Neural crest cell (in vitro differentiated cells): ENCODE results near the gene SH3D21. TPM values are rescaled to one million over a fixed set of nuclear protein-coding genes. Genes with fewer than 3 reads are reported as not detected.

Experiments used
- DNase-seq: peaks from one replicate; pipeline ENCODE4 v3.0.0; 2021; ENCODE audit warnings: low read depth, mixed read lengths, low spot score
- H3K27ac Mint-ChIP-seq: one replicate; pipeline ENCODE4 v1.8.0; 2021; ENCODE audit warnings: mild to moderate bottlenecking, mixed read lengths; ENCODE audit not compliant: unreplicated experiment
- H3K27me3 Mint-ChIP-seq: 2 replicates; pipeline ENCODE4 v1.8.0; 2021; ENCODE audit warnings: low read depth, mild to moderate bottlenecking, mixed read lengths
- H3K36me3 Mint-ChIP-seq: 2 replicates; pipeline ENCODE4 v1.8.0; 2021; ENCODE audit warnings: low read depth, mild to moderate bottlenecking, mixed read lengths
- H3K4me1 Mint-ChIP-seq: 2 replicates; pipeline ENCODE4 v1.8.0; 2021; ENCODE audit warnings: mixed read lengths
- H3K4me3 Mint-ChIP-seq: one replicate; pipeline ENCODE4 v1.8.0; 2021; ENCODE audit warnings: mild to moderate bottlenecking, mixed read lengths
- H3K9me3 Mint-ChIP-seq: 2 replicates; pipeline ENCODE4 v1.8.0; 2021; ENCODE audit warnings: mixed read lengths
- total RNA-seq: library from RNA; stranded (reverse); gene quantifications from 2 replicates; pipeline ENCODE4 v1.2.1, GENCODE V29; 2021
- TF ChIP-seq, protein P1 (sequence below): fragments of 200-600 bp; sonication (generic); conservative IDR thresholded peaks from 2 replicates; pipeline ENCODE4 v1.5.0; 2021; ENCODE audit warnings: antibody characterized with exemption, mild to moderate bottlenecking

The SH3D21 gene
- total RNA-seq, 1 donor from 2014 or later: 5.4 TPM

- TF ChIP-seq, protein P1, sequence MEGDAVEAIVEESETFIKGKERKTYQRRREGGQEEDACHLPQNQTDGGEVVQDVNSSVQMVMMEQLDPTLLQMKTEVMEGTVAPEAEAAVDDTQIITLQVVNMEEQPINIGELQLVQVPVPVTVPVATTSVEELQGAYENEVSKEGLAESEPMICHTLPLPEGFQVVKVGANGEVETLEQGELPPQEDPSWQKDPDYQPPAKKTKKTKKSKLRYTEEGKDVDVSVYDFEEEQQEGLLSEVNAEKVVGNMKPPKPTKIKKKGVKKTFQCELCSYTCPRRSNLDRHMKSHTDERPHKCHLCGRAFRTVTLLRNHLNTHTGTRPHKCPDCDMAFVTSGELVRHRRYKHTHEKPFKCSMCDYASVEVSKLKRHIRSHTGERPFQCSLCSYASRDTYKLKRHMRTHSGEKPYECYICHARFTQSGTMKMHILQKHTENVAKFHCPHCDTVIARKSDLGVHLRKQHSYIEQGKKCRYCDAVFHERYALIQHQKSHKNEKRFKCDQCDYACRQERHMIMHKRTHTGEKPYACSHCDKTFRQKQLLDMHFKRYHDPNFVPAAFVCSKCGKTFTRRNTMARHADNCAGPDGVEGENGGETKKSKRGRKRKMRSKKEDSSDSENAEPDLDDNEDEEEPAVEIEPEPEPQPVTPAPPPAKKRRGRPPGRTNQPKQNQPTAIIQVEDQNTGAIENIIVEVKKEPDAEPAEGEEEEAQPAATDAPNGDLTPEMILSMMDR: no peak
- no peaks in the 10 kb centered on the region for H3K4me1 Mint-ChIP-seq
- peaks cover 4% of the 10 kb centered on the region for H3K36me3 Mint-ChIP-seq
- DNase-seq: no peak
- no peaks in the 10 kb centered on the region for H3K9me3 Mint-ChIP-seq
- peak overlapping the region; percentile 29 for H3K27ac Mint-ChIP-seq
- no peaks in the 10 kb centered on the region for H3K27me3 Mint-ChIP-seq
- H3K4me3 Mint-ChIP-seq: no peak overlapping the region
These were observed 26.3 kb upstream of the SH3D21 start for GRCh38 chr1:36279789-36280296.

DNA sequence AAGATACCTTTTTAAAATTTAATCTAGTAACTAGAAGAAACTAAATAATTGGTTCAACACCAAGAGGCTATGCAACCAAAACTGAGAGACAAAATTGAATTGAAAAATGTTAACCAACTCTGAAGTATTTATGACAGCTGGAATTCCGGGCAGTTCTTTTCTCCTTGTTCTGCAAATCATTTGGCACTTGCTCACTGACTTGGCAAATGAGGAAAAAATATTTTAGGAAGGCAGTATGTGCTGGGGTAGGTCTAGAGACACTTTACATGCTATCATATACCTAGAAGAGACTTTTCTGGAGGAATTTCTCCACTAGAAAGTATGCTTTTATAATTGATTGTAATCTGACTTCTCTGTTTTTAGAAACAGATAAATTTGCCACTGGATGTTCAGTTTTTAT, 22.1 kb upstream of the SH3D21 start:
- Mint-ChIP-seq H3K27me3 (no peaks in the 10 kb centered on the region), H3K4me3 (no peak overlapping the region), H3K9me3 (no peaks in the 10 kb centered on the region), H3K4me1 (no peaks in the 10 kb centered on the region), H3K36me3 (peaks cover 12% of the 10 kb centered on the region), H3K27ac (no peak overlapping the region)
- TF ChIP-seq, protein P1: no peak
- DNase-seq: no peak

DNA sequence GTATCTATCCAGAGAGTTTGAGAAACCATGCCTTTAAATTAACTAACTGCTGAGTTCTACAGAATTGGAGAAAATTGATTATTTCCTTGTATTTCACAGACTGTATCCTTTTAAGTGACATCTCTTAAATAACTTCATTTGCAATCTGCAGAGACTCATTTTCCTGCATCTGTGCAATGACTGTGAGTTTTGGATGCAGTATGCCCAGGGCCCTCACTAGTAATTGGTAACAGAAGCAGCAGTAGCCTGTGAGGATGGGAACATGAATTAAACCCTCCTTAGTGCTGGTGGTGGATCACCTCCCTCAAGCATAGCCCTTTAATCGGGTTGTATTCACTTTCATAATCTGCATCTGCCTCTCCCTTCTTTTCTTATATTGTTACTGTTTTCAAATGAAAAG, 21.7 kb upstream of the SH3D21 start:
- no peaks in the 10 kb centered on the region for H3K27me3 Mint-ChIP-seq
- TF ChIP-seq, protein P1: no peak
- H3K27ac Mint-ChIP-seq: no peak overlapping the region
- DNase-seq: no peak
- peaks cover 14% of the 10 kb centered on the region for H3K36me3 Mint-ChIP-seq
- H3K4me1 Mint-ChIP-seq: no peaks in the 10 kb centered on the region
- H3K4me3 Mint-ChIP-seq: no peak overlapping the region
- no peaks in the 10 kb centered on the region for H3K9me3 Mint-ChIP-seq

DNA sequence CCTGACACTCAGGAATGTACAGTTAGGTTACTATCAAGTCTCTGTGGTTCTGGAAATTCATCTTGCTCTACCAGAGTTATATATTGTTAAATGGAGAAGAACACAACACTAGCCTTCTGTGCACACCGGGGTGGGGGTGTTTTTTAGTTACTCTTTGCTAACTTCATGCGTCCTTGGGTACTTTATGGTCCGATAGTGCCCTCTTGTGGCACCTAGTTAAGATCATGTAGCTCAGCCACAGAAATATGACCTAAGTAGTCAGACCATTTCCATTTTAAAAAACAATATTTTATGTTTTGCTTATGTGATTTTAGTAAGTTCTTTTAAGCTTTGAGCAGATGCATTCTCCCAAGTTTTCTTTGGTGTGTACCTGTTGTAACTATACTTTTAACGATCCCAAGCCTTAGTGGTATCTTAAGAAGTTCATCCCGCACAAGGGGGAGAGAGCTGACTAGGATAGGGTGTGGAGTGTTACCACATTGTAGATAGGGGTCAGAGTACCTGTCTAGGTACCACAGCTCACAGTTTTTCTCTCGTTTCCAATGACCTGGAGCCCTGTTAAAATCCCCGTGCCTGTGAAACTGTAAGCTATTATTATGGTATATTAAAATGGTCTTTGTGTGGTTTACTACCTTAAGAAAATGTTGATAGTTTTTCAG, 20.6 kb upstream of the SH3D21 start:
- no peaks in the 10 kb centered on the region for H3K9me3 Mint-ChIP-seq
- peaks cover 14% of the 10 kb centered on the region for H3K36me3 Mint-ChIP-seq
- H3K27me3 Mint-ChIP-seq: no peaks in the 10 kb centered on the region
- H3K4me1 Mint-ChIP-seq: no peaks in the 10 kb centered on the region
- no peak overlapping the region for H3K27ac Mint-ChIP-seq
- TF ChIP-seq, protein P1: peak; percentile 88
- DNase-seq: peak; percentile 60
- no peak overlapping the region for H3K4me3 Mint-ChIP-seq

DNA sequence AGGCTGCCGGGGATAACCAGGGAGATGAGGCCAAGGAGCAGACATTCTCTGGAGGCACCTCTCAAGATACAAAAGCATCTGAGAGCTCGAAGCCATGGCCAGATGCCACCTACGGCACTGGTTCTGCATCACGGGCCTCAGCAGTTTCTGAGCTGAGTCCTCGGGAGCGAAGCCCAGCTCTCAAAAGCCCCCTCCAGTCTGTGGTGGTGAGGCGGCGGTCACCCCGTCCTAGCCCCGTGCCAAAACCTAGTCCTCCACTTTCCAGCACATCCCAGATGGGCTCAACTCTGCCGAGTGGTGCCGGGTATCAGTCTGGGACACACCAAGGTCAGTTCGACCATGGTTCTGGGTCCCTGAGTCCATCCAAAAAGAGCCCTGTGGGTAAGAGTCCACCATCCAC, 19.4 kb upstream of the SH3D21 start:
- H3K9me3 Mint-ChIP-seq: no peaks in the 10 kb centered on the region
- no peak for DNase-seq
- no peaks in the 10 kb centered on the region for H3K4me1 Mint-ChIP-seq
- H3K4me3 Mint-ChIP-seq: no peak overlapping the region
- TF ChIP-seq, protein P1: no peak
- no peak overlapping the region for H3K27ac Mint-ChIP-seq
- H3K27me3 Mint-ChIP-seq: no peaks in the 10 kb centered on the region
- H3K36me3 Mint-ChIP-seq: peaks cover 21% of the 10 kb centered on the region
